NCI-H146 treated with DMSO at 0.1 percent for 48 hours (cell line): ENCODE results near the gene NDRG3.

ENCODE experiments used
- DNase-seq: peaks from one replicate; lab custom pipeline; 2025; ENCODE audit not compliant: unreplicated experiment; lab: John Stamatoyannopoulos, UW

Gene NDRG3

GRCh38 chr20:36761125-36761524 is 15.2 kb upstream of the NDRG3 start:
- DNase-seq = no peak

GRCh38 chr20:36760647-36761046 is 14.8 kb upstream of the NDRG3 start:
- no peak for DNase-seq

- no peak for DNase-seq
These were observed 12.4 kb upstream of the NDRG3 start for GRCh38 chr20:36758276-36758675.

- no peak for DNase-seq
These were observed 10.6 kb upstream of the NDRG3 start for GRCh38 chr20:36756496-36756895.

GRCh38 chr20:36754656-36755222 is 8.8 kb upstream of the NDRG3 start:
- peak; percentile 16 for DNase-seq

GRCh38 chr20:36752582-36752981 is 6.7 kb upstream of the NDRG3 start:
- no peak for DNase-seq

- DNase-seq = no peak
These were observed 510 bp downstream of the NDRG3 start for GRCh38 chr20:36745234-36745926.

- no peak for DNase-seq
These were observed 1.1 kb downstream of the NDRG3 start for GRCh38 chr20:36744764-36745191.

GRCh38 chr20:36744243-36744642 is 1.6 kb downstream of the NDRG3 start:
- DNase-seq = no peak

- no peak for DNase-seq
These were observed 3.3 kb downstream of the NDRG3 start for GRCh38 chr20:36742558-36742957.

GRCh38 chr20:36741072-36741471 is 4.8 kb downstream of the NDRG3 start:
- DNase-seq = no peak

GRCh38 chr20:36737183-36737499 is 8.7 kb downstream of the NDRG3 start:
- DNase-seq = no peak

- DNase-seq = no peak
These were observed 9.3 kb downstream of the NDRG3 start for GRCh38 chr20:36736451-36737182.

- no peak for DNase-seq
These were observed 13.4 kb downstream of the NDRG3 start for GRCh38 chr20:36732456-36732855.

- no peak for DNase-seq
These were observed 16.9 kb downstream of the NDRG3 start for GRCh38 chr20:36728986-36729385.

- no peak for DNase-seq
These were observed 19.7 kb downstream of the NDRG3 start for GRCh38 chr20:36726168-36726567.

GRCh38 chr20:36720510-36720909 is 25.4 kb downstream of the NDRG3 start:
- DNase-seq = no peak

- no peak for DNase-seq
These were observed 28.2 kb downstream of the NDRG3 start for GRCh38 chr20:36717657-36718056.

- no peak for DNase-seq
These were observed 28.9 kb downstream of the NDRG3 start for GRCh38 chr20:36717021-36717420.

- DNase-seq = no peak
These were observed 33.1 kb downstream of the NDRG3 start for GRCh38 chr20:36712775-36713174.

- DNase-seq = no peak
These were observed 36.8 kb downstream of the NDRG3 start for GRCh38 chr20:36709126-36709525.

GRCh38 chr20:36703530-36703929 is 42.4 kb downstream of the NDRG3 start:
- no peak for DNase-seq
